HG02623 (cell line): ENCODE measurements around the gene JAGN1.
"Not testable (repeated sequence)": the region's sequence is repeated elsewhere in the genome, so short reads cannot be mapped to it uniquely, and the experiment has no call there.

Experiments
- ATAC-seq: cut with Tn5 transposase; IDR thresholded peaks from one replicate; pipeline ENCODE4 v1.9.1; 2021; ENCODE audit warnings: moderate library complexity; ENCODE audit not compliant: unreplicated experiment

The JAGN1 gene

DNA sequence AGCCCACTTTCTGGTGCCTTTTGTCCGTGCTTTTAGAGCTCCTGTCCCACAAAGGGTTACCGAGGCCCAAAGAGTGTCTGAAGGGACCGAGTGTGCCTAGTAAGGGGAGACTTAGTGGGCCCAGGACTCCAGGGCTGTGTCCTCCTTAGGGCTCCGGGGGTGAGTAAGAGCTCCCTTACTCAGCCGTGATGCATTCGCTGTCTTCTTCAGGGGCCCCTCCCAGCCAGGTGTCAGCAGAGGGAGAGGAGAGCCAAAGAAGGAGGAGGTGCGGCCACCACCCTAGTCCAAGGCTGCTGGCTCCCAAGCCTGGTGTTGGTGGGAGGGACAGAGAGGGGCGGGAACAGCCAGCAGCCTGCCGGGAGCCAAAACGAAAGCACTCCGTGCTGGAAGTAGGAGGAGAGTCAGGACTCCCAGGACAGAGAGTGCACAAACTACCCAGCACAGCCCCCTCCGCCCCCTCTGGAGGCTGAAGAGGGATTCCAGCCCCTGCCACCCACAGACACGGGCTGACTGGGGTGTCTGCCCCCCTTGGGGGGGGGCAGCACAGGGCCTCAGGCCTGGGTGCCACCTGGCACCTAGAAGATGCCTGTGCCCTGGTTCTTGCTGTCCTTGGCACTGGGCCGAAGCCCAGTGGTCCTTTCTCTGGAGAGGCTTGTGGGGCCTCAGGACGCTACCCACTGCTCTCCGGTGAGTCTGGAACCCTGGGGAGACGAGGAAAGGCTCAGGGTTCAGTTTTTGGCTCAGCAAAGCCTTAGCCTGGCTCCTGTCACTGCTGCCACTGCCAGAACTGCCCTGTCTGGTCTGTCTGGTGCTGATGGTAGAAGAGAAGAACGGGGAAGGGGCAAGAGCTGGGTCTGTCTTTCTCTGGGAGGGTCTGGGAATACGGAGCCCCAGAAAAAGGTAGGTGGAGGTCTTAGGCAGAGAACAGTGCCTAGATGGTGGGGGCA lies 26.6 kb downstream of the JAGN1 start, which contains the start of gene IL17RC:
IL17RC (plus strand) TSS at position 365 of the 947 bp plus-strand sequence; CDS start at position 583, 218 bp downstream.
- no peak for ATAC-seq

DNA sequence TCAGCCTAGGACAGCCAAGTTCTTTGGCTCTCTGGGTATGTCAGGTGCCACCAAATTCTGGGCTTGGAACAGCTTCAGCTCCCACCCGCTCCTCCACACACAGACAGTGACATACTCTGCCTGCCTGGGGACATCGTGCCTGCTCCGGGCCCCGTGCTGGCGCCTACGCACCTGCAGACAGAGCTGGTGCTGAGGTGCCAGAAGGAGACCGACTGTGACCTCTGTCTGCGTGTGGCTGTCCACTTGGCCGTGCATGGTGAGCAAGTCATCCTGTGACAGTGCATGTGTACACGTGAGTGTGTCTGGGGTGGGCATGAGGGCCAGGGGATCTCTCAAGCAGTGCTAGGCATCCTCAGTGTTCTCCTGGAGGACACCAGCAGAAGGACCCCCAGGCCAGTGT lies 27.4 kb downstream of the JAGN1 start:
- ATAC-seq, result no peak

GRCh38 chr3:9918261-9919038 lies 28.0 kb downstream of the JAGN1 start:
- no peak for ATAC-seq

DNA sequence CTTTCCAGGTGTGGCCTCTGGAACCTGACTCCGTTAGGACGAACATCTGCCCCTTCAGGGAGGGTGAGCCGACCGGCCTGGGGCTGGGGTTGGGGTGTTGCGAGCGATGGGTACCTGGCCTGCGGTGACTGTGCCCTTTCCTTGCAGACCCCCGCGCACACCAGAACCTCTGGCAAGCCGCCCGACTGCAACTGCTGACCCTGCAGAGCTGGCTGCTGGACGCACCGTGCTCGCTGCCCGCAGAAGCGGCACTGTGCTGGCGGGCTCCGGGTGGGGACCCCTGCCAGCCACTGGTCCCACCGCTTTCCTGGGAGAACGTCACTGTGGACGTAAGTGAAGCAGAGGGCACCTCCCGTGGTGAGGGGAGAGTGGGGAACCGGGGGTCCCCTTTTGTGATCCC lies 37.7 kb downstream of the JAGN1 start:
- ATAC-seq, result no peak

- ATAC-seq, result no peak
Measured at GRCh38 chr3:9930804-9931418, 40.5 kb downstream of the JAGN1 start.

DNA sequence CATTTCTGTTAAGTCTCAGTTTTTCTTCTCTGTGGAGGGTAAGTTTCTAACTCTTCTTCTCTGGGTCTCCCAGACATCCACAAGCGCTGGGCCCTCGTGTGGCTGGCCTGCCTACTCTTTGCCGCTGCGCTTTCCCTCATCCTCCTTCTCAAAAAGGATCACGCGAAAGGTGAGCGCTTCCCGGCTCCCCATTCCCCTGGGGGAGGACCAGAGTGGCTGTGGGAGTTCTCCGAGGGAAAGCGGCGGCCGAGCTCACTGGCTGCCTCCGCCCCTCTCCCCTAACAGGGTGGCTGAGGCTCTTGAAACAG lies 42.1 kb downstream of the JAGN1 start:
- ATAC-seq, result no peak

GRCh38 chr3:9932843-9933560 lies 42.6 kb downstream of the JAGN1 start:
- peak; percentile 54 for ATAC-seq

GRCh38 chr3:9933561-9934234 lies 43.3 kb downstream of the JAGN1 start, which contains the start of gene CRELD1:
Gene CRELD1, plus strand, starts transcription at chr3:9933834. Its CDS starts 605 bp downstream, at chr3:9934439.
- ATAC-seq, result peak; percentile 82

DNA sequence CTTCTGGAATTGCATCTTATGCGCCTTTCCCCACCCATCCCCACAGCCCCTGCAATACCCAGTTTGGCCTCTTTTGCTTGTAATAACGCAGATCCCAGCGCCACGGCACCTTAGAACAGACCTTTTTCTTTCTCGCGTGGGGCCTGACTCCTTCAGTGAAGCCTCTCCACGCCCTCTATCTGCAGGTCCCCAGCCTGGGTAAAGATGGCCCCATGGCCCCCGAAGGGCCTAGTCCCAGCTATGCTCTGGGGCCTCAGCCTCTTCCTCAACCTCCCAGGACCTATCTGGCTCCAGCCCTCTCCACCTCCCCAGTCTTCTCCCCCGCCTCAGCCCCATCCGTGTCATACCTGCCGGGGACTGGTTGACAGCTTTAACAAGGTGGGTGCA lies 43.8 kb downstream of the JAGN1 start:
- ATAC-seq, result no peak

DNA sequence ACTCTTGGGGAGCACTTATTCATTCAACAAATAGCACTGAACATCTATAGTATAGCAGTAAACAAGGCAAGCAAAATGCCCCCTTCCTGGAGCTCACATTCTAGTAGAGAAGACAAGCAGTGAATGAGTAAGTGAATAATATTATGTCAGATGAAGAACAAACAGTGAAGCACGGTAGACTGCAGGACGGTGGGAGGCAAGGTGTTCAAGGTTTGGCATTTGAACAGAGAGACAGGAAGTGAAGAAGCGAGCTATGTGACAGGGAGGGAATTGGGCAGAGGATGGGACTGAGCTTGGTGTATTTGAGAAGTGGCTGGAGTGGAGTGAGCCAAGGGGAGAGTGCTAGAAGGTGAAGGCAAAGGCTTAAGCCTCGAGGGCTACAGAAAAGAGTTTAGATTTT lies 44.6 kb downstream of the JAGN1 start:
- no peak for ATAC-seq

GRCh38 chr3:9935966-9936510 lies 45.6 kb downstream of the JAGN1 start:
- no peak for ATAC-seq

DNA sequence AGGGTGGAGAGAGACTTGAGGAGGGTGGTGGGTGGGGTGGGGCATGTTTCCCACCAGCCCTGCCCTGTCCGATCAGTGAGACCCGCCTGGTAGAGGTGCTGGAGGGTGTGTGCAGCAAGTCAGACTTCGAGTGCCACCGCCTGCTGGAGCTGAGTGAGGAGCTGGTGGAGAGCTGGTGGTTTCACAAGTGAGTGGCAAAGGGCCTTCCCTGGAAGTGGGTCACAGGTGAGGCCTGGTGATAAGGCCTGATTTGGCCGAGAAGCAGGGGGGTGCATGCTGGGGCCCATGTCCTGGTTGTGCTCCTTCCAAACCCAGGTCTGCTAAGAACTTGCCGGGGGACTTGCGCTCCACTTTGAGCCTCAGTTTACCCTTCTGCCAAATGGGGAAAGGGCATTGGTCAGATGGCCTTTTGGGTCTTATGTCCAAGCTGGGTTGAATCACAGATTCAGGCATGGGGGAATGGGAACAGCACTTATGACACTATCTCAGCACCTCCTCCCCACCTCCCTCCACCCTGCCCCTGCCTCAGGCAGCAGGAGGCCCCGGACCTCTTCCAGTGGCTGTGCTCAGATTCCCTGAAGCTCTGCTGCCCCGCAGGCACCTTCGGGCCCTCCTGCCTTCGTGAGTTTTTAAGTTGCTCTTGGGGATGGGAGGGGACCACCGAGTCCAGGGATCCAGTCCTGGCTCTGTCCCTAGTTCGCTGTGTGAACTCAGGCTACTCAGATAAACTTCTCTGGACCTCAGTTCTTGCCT lies 47.3 kb downstream of the JAGN1 start:
- no peak for ATAC-seq

DNA sequence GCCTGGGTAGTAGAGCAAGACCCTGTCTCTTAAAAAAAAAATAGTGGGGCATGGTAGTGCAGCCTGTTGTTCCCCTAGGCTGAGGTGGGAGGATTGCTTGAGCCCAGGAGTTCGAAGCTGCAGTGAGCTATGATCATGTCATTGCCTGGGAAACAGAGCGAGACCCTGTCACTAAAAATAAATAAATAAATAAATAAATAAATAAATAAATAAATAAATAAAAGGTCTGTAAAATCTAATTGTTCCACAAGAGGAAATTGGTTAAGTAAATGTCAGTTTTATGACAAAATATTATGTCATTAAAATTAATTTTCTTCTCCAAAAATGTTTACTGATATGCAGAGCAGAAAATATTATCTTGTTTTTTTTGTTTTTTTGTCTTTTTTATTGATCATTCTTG lies 48.6 kb downstream of the JAGN1 start:
- ATAC-seq, result no peak

DNA sequence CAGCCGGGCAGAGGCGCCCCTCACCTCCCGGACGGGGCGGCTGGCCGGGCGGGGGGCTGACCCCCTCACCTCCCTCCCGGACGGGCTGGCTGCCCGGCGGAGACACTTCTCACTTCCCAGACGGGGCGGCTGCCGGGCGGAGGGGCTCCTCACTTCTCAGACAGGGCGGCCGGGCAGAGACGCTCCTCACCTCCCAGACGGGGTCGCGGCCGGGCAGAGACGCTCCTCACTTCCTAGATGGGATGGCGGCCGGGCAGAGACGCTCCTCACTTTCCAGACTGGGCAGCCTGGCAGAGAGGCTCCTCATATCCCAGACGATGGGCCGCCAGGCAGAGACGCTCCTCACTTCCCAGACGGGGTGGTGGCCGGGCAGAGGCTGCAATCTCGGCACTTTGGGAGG lies 49.5 kb downstream of the JAGN1 start:
- ATAC-seq, result not testable (repeated sequence)

DNA sequence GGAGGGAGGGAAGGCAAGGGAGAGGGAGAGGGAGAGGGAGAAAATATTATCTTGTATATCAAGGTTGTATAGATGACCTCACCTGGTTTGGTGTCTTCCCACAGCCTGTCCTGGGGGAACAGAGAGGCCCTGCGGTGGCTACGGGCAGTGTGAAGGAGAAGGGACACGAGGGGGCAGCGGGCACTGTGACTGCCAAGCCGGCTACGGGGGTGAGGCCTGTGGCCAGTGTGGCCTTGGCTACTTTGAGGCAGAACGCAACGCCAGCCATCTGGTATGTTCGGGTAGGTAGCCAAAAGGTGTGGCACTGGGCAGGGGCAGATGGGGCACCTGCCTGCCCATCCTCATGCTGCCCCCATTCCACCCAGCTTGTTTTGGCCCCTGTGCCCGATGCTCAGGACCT lies 50.3 kb downstream of the JAGN1 start:
- no peak for ATAC-seq

GRCh38 chr3:9942164-9942563 lies 51.8 kb downstream of the JAGN1 start:
- no peak for ATAC-seq

- no peak for ATAC-seq
Measured at GRCh38 chr3:9942934-9943690, 52.7 kb downstream of the JAGN1 start.
